Left renal pelvis (tissue), 4 donors: ENCODE data around the gene ANAPC1. TPM values are rescaled to one million over a fixed set of nuclear protein-coding genes. Genes with fewer than 3 reads are reported as not detected.
A peak's percentile ranks its signal among the peaks of the same experiment; 100 is the strongest.
"Not testable (repeated sequence)": the region's sequence is repeated elsewhere in the genome, so short reads cannot be mapped to it uniquely, and the experiment has no call there.

Experiments
- DNase-seq, 4 donors: peaks; one replicate each; pipeline ENCODE4 v3.0.0-alpha.2; 2013; ENCODE audit warnings: low read depth in 4 of 4, low spot score in 3 of 4
- polyA plus RNA-seq, 4 donors: library from polyadenylated mRNA; unstranded; fragments of 120-200 nt; gene quantifications; one replicate each; pipeline ENCODE4 v1.2.1, GENCODE V29; 2013; ENCODE audit not compliant: insufficient read length in 4 of 4

The ANAPC1 gene
- polyA plus RNA-seq, 4 donors: 23.8 to 34.0 (median 30.2) TPM

DNA sequence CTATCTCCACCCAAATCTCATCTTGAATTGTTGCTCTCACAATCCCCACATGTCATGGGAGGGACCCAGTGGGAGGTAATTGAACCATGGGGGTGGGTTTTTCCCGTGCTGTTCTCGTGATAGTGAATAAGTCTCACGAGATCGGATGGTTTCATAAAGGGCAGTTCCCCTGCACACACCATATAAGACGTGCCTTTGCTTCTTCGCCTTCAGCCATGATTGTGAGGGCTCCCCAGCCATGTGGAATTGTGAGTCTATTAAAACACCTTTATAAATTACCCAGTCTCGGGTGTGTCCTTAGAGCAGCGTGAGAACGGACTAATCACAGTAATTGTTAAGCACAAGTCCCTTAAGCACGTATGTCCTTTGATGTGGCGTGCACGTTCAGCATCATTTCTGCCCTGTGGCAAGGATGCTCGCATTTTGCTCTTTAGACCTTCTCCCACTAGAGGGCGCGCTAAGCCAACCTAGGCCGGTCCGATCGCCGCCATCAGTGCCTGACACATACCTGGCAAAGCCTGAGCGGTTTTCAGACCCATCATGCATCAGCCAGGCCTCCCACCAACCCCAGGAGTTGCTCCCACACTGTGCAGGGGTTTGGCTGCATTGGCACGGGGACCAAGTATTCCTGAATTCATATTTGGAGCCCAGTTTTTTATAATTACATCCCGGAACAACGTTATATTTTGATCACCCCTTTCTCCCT is 136.4 kb downstream of the ANAPC1 start:
- not testable (repeated sequence) for DNase-seq

DNA sequence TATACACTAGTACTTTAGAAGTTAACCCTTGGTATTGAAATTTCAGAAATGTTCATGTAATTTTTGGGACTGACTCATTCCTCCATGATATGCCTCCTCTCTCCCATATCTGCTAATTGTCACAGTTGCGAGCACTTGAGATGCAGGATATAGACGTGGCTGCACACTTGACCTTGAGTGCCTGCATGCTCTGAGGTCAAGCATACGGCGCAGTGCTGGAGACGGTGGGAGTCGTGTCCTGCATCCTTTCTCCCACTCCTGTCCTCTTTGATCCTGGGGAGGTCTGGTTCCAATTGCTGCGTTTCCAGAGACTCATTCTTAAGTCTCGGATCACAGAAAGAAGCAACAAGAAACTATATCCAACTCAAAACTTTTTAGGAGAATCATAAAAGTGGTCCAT is 139.2 kb downstream of the ANAPC1 start:
- DNase-seq: not testable (repeated sequence)

DNA sequence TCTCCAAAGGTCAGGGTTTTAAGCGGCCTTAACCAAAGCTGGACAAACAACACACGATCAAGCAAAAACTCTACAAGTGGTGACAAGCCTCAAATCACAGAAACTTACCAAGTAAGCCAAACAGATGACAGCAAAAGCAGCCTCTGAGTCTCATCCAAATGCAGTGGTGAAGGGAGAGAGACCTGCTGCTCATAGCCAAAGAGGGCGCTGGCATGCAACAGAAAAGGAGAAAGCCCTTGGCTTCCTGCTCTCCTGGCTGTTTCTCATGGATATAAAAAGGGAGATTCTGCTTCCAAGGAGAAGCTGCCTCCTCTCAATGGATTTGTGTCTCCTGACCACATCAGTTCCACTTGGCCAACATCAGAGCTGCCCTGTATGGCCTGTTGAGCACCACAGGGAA is 142.5 kb downstream of the ANAPC1 start:
- not testable (repeated sequence) for DNase-seq

DNA sequence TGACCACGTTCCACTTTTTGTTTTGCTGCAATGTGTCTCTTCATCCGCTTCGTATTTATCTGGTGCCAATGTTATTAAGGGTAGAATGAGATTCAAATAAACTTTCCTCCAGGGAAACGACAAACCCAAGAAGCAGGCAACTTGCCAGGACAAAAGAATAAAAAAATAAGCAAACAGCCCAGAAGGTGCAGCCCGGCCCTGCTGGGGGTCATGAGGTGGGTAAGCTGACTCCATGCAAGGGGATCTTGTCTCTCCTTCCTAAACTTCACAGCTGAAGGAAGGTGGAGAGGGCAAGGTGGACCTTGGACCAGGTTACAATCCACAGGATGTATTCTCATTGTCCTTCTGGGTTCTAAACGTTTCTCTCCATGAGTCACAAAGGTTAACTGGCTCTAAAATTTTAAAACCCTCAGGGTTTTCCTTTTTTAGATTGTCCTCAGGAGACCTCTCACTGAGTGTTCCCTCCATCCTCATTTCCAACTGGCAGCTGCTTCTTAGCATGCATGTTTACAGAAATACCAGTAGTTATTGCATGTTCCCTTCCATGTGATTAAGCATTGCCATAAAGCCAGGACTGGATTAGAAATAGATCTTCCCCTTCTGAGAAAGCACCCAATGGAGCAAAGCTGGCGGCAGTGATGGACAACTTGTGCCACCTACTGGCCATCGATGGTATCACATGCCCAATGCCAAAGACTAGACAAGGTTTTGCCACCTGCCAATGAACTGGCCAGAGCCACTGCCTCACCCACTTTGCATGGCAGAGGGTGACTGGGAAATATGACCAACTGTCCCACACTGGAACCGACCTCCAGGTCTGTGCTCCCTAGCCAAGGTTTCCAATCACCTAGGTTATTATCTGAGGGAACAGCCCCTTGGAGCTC is 147.9 kb downstream of the ANAPC1 start:
- DNase-seq: peak in 1 of 4 donors; percentile 12

DNA sequence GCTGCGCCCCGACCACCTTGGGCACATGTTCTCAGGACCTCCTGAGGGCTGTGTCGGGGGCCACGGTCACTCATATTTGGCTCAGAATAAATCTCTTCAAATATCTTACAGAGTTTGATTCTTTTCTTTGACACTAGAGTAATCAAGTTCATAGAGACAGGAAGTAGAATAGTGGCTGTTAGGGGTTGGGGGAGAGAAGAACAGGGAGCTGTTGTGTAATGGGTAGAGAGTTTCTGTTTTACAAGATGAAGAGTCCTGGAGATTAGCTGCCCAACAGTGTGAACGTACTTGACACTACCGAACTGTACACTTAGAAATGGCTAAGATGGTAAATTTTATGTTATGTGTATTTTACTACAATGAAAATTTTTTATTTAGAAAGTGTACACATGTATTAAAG is 148.6 kb downstream of the ANAPC1 start:
- DNase-seq: not testable (repeated sequence)

DNA sequence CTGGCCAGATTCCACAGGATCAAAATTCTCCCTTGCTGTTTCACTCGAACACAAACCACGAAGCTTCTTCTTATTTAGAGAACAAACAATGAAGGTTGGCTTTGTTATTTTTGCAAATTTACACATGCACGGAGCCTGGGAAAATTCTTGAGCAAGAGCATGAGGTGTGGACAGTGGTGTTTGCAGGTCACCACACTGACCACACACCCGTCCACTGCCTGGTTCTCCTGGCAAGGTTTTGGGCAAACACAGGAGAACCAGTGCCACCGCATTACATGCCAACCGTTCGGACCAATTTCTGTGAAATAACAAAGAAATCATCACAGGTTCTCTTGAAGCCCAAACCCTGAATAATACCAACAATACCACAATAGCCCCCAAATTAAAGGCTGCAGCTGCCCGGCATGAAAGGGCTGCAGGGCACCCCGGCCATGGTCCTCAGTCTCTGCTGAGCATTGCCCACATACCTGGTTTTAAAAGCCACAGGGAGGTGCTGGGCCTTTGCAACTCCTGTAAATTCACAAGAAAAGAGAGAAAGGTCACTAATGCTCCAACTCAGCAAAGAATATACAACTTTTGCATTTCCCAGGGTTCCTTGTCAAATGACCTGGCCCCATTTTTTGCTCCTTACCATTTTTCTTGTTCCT is 154.1 kb downstream of the ANAPC1 start:
- DNase-seq: not testable (repeated sequence)

DNA sequence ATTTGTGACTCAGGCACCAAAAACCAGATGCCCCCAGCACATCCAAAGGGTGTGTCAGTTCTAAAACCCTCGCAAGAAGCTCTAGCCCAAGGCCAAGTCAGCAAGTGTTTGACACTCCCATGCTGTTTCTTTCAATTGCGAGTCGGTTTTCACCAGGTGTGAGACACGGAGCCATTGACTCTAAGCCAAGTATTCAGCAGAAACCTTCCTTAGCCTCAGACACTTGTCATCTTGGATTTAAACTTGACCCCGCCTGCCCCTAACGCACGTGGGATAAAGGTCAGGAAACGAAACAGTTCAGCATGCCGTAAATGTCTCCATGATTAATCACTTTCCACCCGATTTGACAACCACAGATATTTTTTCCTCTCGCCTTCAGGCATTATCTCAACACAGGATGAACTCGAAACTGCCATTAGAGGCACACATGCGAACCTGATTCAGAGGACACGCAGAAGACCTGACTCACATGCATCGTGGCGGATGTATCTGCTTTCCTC is 156.3 kb downstream of the ANAPC1 start:
- not testable (repeated sequence) for DNase-seq

DNA sequence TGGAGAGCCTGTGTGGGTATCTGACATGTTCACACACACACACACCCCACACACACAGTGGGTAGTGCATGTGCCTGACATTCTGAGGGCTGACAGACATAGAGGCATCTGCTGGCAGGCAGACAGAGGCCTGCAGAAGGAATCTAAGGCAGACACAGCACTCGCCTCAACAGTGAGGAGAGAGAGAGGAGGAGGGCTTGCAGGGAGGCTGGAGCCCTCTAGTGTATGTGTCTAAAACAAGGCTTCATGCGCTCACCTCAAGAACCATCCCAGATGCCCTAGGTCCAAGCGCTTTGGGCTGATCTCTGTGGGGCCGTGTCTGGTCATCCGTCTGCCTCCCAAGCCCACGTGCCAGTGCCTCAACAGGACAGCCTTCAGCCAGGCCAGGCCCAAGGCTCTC is 158.3 kb downstream of the ANAPC1 start:
- not testable (repeated sequence) for DNase-seq

DNA sequence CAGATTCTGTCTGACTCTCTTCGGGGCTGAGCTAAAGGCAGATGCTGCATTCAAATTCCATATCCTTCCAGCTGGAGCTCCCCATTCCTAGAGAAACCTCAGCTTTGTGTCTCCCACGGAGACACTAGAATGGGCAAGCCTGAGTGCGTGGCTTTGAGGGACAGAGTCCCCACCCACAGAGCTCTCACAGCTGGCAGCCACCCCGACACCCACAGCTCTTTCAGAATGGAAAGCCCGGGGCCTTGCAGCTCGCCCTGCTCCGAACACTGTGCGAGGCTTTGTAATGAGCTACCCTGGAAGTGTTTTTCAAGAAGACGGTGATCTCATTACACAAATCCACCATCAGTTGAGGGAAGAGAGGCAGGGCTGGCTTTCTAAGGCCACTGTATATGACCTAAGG is 164.4 kb downstream of the ANAPC1 start:
- not testable (repeated sequence) for DNase-seq

Other genes with a start within 250 kb of the ANAPC1 start
- gene MERTK, start 14.4 kb upstream of the ANAPC1 start, polyA plus RNA-seq: 10 to 100 TPM in 3 of 4 donors, 1 to 10 TPM in 1; 5.4 to 27.0 (median 20.5) TPM
- gene TMEM87B, start 171.1 kb upstream of the ANAPC1 start, polyA plus RNA-seq: 10 to 100 TPM; 22.4 to 28.2 (median 22.9) TPM